ENCODE measurements around the gene KATNA1. TPM values are rescaled to one million over a fixed set of nuclear protein-coding genes. Genes with fewer than 3 reads are reported as not detected.

KATNA1 gene
- total RNA-seq, 5 donors from 2014 or later (not counting 1 experiment from before 2014, with no cell fraction given), result 15.2 to 18.2 (median 15.9) TPM

Other genes starting within 250 kb of the KATNA1 start
- gene SUMO4, start 248.5 kb downstream of the KATNA1 start, total RNA-seq, result 10 to 100 TPM in 1 of 5 donors, 1 to 10 TPM in 4; 5.7 to 11.4 (median 8.5) TPM
- gene ZC3H12D, start 163.7 kb downstream of the KATNA1 start, total RNA-seq, result 100 to 1,000 TPM in 3 of 5 donors, 10 to 100 TPM in 2; 48.2 to 117 (median 107) TPM
- 10 to 100 TPM; 25.2 to 32.1 (median 26.6) TPM for gene PPIL4, start 102.7 kb downstream of the KATNA1 start, total RNA-seq
- 10 to 100 TPM; 15.4 to 24.5 (median 15.7) TPM for gene GINM1, start 82.3 kb downstream of the KATNA1 start, total RNA-seq
- gene LATS1, start 69.4 kb upstream of the KATNA1 start, total RNA-seq, result 10 to 100 TPM; 38.0 to 43.3 (median 39.2) TPM
- 10 to 100 TPM; 14.6 to 53.5 (median 46.0) TPM for gene NUP43, start 97.8 kb upstream of the KATNA1 start, total RNA-seq
- gene PCMT1, start 101.0 kb upstream of the KATNA1 start, total RNA-seq, result 10 to 100 TPM; 33.9 to 63.1 (median 53.1) TPM
- gene LRP11, start 215.6 kb upstream of the KATNA1 start, total RNA-seq, result 1 to 10 TPM in 4 of 5 donors, not detected in 1; 2.1 to 4.3 (median 2.7) TPM
- gene RAET1E, start 249.4 kb upstream of the KATNA1 start, total RNA-seq, result not detected